Breast epithelium (tissue), 4 donors: ENCODE results near the gene KCNJ10. TPM values are rescaled to one million over a fixed set of nuclear protein-coding genes. Genes with fewer than 3 reads are reported as not detected.

Source experiments
- DNase-seq, 2 donors: peaks; one replicate each; pipeline ENCODE4 v3.0.0-alpha.2; 2019; ENCODE audit warnings: low spot score in 2 of 2
- H3K27ac ChIP-seq, 2 donors: fragments of 200-600 bp; sonication (generic) in 1 of 2; one replicate each; pipeline ENCODE4 v1.5.1; 2016 to 2019; ENCODE audit warnings: mild to moderate bottlenecking in 1 of 2
- H3K27me3 ChIP-seq, 2 donors: fragments of 200-600 bp; sonication (generic) in 1 of 2; one replicate each; pipeline versions ENCODE4 v1.5.1 to v1.6.0; 2017 to 2019; ENCODE audit warnings: control low read depth in 1 of 2, mild to moderate bottlenecking in 1 of 2
- H3K36me3 ChIP-seq: fragments of 200-600 bp; one replicate; pipeline ENCODE4 v1.5.1; 2019
- H3K4me1 ChIP-seq, 2 donors: fragments of 200-600 bp; sonication (generic); one replicate each; pipeline ENCODE4 v1.5.1; 2016 to 2019; ENCODE audit warnings: control low read depth in 1 of 2
- H3K4me3 ChIP-seq, 3 donors: fragments of 200-600 bp; sonication (generic); 1 replicate in 2 of 3; 2 replicates in 1 of 3; pipeline ENCODE4 v1.5.1; 2016 to 2019; ENCODE audit warnings: mild to moderate bottlenecking in 3 of 3, moderate library complexity in 2 of 3
- H3K9me3 ChIP-seq, 2 donors: fragments of 200-600 bp; sonication (generic) in 1 of 2; one replicate each; pipeline ENCODE4 v1.5.1; 2016 to 2019; ENCODE audit warnings: control low read depth in 1 of 2
- CTCF ChIP-seq, 3 donors: fragments of 450-650 bp; IDR thresholded peaks; one replicate each; pipeline ENCODE4 v1.5.1; 2016 to 2017; ENCODE audit warnings: antibody characterized with exemption in 3 of 3, mild to moderate bottlenecking in 3 of 3, moderate library complexity in 3 of 3
- POLR2A ChIP-seq: fragments of 450-650 bp; IDR thresholded peaks from one replicate; pipeline ENCODE4 v1.6.1; 2016; ENCODE audit warnings: antibody characterized with exemption, mild to moderate bottlenecking, moderate library complexity
- POLR2AphosphoS5 ChIP-seq, 3 donors: sonication (generic); formaldehyde crosslinking; IDR thresholded peaks; one replicate each; pipeline ENCODE4 v1.6.1; 2017; ENCODE audit warnings: antibody characterized with exemption in 3 of 3
- intact Hi-C: fragments of 100-400 bp; cut with DNase I; formaldehyde crosslinking; loops from one replicate; pipeline ENCODE4 v1.15.1; 2023; ENCODE audit warnings: low total_unique reads
- total RNA-seq, 3 donors: library from RNA; depleted of rRNA; stranded (reverse); fragments of >200 nt; gene quantifications; one replicate each; pipeline ENCODE4 v1.1.0, GENCODE V29; 2016

The KCNJ10 gene
- total RNA-seq, 3 donors from 2014 or later, result 0.15 TPM; not detected in 2

- Histone ChIP-seq H3K4me1 (no peaks in the 10 kb centered on the region), H3K27me3 (no peaks in the 10 kb centered on the region), H3K4me3 (no peak overlapping the region), H3K9me3 (no peaks in the 10 kb centered on the region), H3K36me3 (no peaks in the 10 kb centered on the region), H3K27ac (no peak overlapping the region)
- DNase-seq, result no peak
- intact Hi-C loops, result no loop called here
- TF ChIP-seq POLR2A, result no peak
- TF ChIP-seq CTCF (IDR thresholded peaks at IDR 0.05), result no peak
- no peak for TF ChIP-seq POLR2AphosphoS5 (IDR thresholded peaks at IDR 0.05)
Observed at GRCh38 chr1:160021376-160022074, 48.4 kb downstream of the KCNJ10 start.

GRCh38 chr1:160020196-160020595 lies 49.8 kb downstream of the KCNJ10 start:
- Histone ChIP-seq H3K4me1 (no peaks in the 10 kb centered on the region), H3K27ac (no peak overlapping the region), H3K9me3 (no peaks in the 10 kb centered on the region), H3K36me3 (no peaks in the 10 kb centered on the region), H3K27me3 (no peaks in the 10 kb centered on the region), H3K4me3 (no peak overlapping the region)
- intact Hi-C loops, result no loop called here
- TF ChIP-seq POLR2A (no peak), POLR2AphosphoS5 (IDR thresholded peaks at IDR 0.05) (no peak), CTCF (IDR thresholded peaks at IDR 0.05) (no peak)
- DNase-seq, result no peak

GRCh38 chr1:160018900-160019299 lies 51.1 kb downstream of the KCNJ10 start:
- Histone ChIP-seq H3K36me3 (no peaks in the 10 kb centered on the region), H3K9me3 (no peaks in the 10 kb centered on the region), H3K4me3 (no peak overlapping the region), H3K4me1 (no peaks in the 10 kb centered on the region), H3K27me3 (no peaks in the 10 kb centered on the region), H3K27ac (no peak overlapping the region)
- TF ChIP-seq POLR2AphosphoS5 (IDR thresholded peaks at IDR 0.05), result no peak
- no peak for TF ChIP-seq POLR2A
- TF ChIP-seq CTCF (IDR thresholded peaks at IDR 0.05), result no peak
- no peak for DNase-seq
- intact Hi-C loops, result no loop called here

GRCh38 chr1:160018347-160018746 lies 51.6 kb downstream of the KCNJ10 start:
- intact Hi-C loops, result no loop called here
- no peak overlapping the region for H3K27ac ChIP-seq
- no peaks in the 10 kb centered on the region for H3K4me1 ChIP-seq
- TF ChIP-seq CTCF (IDR thresholded peaks at IDR 0.05), result no peak
- no peak for TF ChIP-seq POLR2A
- TF ChIP-seq POLR2AphosphoS5 (IDR thresholded peaks at IDR 0.05), result no peak
- no peak for DNase-seq
- H3K36me3 ChIP-seq, result no peaks in the 10 kb centered on the region
- H3K9me3 ChIP-seq, result no peaks in the 10 kb centered on the region
- H3K27me3 ChIP-seq, result no peaks in the 10 kb centered on the region
- no peak overlapping the region for H3K4me3 ChIP-seq

- H3K27ac ChIP-seq, result no peak overlapping the region
- no peak for DNase-seq
- intact Hi-C loops, result no loop called here
- H3K4me3 ChIP-seq, result no peak overlapping the region
- no peaks in the 10 kb centered on the region for H3K4me1 ChIP-seq
- H3K27me3 ChIP-seq, result no peaks in the 10 kb centered on the region
- no peaks in the 10 kb centered on the region for H3K36me3 ChIP-seq
- TF ChIP-seq CTCF (IDR thresholded peaks at IDR 0.05), result no peak
- no peaks in the 10 kb centered on the region for H3K9me3 ChIP-seq
Observed at GRCh38 chr1:160017592-160017991, 52.4 kb downstream of the KCNJ10 start.
